CD1c-positive myeloid dendritic cell (primary cell): Measurements from ENCODE around the gene SCARF1.

ENCODE experiments used
- DNase-seq: peaks from one replicate; pipeline ENCODE4 v3.0.0-alpha.2; 2016; ENCODE audit errors: extremely low spot score

Gene SCARF1

GRCh38 chr17:1604831-1605528 lies 40.6 kb downstream of the SCARF1 start:
- no peak for DNase-seq

- no peak for DNase-seq
Measured at GRCh38 chr17:1601571-1601970, 44.0 kb downstream of the SCARF1 start.

GRCh38 chr17:1598399-1599095 lies 47.0 kb downstream of the SCARF1 start:
- no peak for DNase-seq

- no peak for DNase-seq
Measured at GRCh38 chr17:1597861-1598342, 47.6 kb downstream of the SCARF1 start.

- DNase-seq, result no peak
Measured at GRCh38 chr17:1593630-1593931, 52.0 kb downstream of the SCARF1 start.

GRCh38 chr17:1592751-1593629 lies 52.5 kb downstream of the SCARF1 start:
- no peak for DNase-seq

- DNase-seq, result no peak
Measured at GRCh38 chr17:1591474-1592090, 54.0 kb downstream of the SCARF1 start.

- no peak for DNase-seq
Measured at GRCh38 chr17:1590747-1591473, 54.6 kb downstream of the SCARF1 start.

GRCh38 chr17:1590029-1590746 lies 55.3 kb downstream of the SCARF1 start:
- DNase-seq, result peak; percentile 87

- DNase-seq, result peak; percentile 51
Measured at GRCh38 chr17:1588821-1589585, 56.5 kb downstream of the SCARF1 start.

GRCh38 chr17:1584167-1584566 lies 61.4 kb downstream of the SCARF1 start:
- DNase-seq, result no peak
